DND-41 (cell line): ENCODE measurements around the gene GCNT3.

Experiments
- EZH2 ChIP-seq: IDR thresholded peaks from 3 replicates; pipeline ENCODE4 v1.6.1; 2012; ENCODE audit warnings: borderline replicate concordance, low read depth, mild to moderate bottlenecking, moderate library complexity, low read length, inconsistent platforms; ENCODE audit not compliant: severe bottlenecking
- TF ChIP-seq, protein P1 (sequence below): IDR thresholded peaks from 2 replicates; pipeline ENCODE4 v1.5.1; 2012; ENCODE audit warnings: borderline replicate concordance, low read length, moderate library complexity, mild to moderate bottlenecking; ENCODE audit not compliant: poor library complexity, severe bottlenecking; ENCODE audit errors: extremely low read depth

DNA sequence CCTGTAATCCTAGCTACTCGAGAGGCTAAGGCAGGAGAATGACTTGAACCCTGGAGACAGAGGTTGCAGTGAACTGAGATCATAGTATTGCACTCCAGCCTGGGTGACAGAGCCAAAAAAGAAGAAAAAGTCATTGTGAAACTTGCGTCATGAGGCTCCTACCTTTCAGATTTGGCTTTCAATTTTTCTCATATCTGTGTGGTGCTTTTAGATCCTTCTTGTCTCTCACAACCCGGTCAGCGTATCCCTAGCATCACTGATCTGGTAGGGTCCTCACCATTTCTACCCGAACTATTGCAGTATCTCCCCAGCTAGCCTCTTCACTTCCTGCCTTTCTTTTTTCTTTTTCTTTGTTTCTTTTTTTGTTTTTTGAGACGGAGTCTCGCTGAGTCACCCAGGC lies 21.6 kb upstream of the GCNT3 start:
- TF ChIP-seq, protein P1, sequence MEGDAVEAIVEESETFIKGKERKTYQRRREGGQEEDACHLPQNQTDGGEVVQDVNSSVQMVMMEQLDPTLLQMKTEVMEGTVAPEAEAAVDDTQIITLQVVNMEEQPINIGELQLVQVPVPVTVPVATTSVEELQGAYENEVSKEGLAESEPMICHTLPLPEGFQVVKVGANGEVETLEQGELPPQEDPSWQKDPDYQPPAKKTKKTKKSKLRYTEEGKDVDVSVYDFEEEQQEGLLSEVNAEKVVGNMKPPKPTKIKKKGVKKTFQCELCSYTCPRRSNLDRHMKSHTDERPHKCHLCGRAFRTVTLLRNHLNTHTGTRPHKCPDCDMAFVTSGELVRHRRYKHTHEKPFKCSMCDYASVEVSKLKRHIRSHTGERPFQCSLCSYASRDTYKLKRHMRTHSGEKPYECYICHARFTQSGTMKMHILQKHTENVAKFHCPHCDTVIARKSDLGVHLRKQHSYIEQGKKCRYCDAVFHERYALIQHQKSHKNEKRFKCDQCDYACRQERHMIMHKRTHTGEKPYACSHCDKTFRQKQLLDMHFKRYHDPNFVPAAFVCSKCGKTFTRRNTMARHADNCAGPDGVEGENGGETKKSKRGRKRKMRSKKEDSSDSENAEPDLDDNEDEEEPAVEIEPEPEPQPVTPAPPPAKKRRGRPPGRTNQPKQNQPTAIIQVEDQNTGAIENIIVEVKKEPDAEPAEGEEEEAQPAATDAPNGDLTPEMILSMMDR: no peak
- no peak for TF ChIP-seq EZH2
